CD4-positive, alpha-beta memory T cell (primary cell): ENCODE measurements around the gene ZRANB3. TPM values are rescaled to one million over a fixed set of nuclear protein-coding genes. Genes with fewer than 3 reads are reported as not detected.

Experiments used
- CTCF ChIA-PET: fragments of 350-600 bp; sonication (Branson Sonifier 250); formaldehyde crosslinking; loops from one replicate; lab custom pipeline; 2021; ENCODE audit warnings: inconsistent platforms; ENCODE audit not compliant: partially characterized antibody; lab: Charles Lee
- POLR2A ChIA-PET: fragments of 350-600 bp; sonication (Branson Sonifier 250); formaldehyde crosslinking; loops from one replicate; lab custom pipeline; 2021; ENCODE audit not compliant: partially characterized antibody; lab: Charles Lee
- DNase-seq, 5 donors: peaks; one replicate each; pipeline versions ENCODE4 v3.0.0 to v3.0.0-alpha.2; 2020 to 2022; ENCODE audit warnings: mixed read lengths in 1 of 5
- H3K27ac ChIP-seq: one replicate; pipeline ENCODE4 v1.7.0; 2013; ENCODE audit warnings: low read depth, low read length
- H3K27me3 ChIP-seq: 2 replicates; pipeline ENCODE4 v1.7.0; 2013; ENCODE audit warnings: mild to moderate bottlenecking, low read length, moderate library complexity; ENCODE audit not compliant: insufficient read depth
- H3K36me3 ChIP-seq: 2 replicates; pipeline ENCODE4 v1.7.0; 2013; ENCODE audit warnings: mild to moderate bottlenecking, low read length, moderate library complexity; ENCODE audit not compliant: insufficient read depth
- H3K4me1 ChIP-seq: 2 replicates; pipeline ENCODE4 v1.7.0; 2013; ENCODE audit warnings: mild to moderate bottlenecking, low read length, moderate library complexity; ENCODE audit not compliant: insufficient read depth
- H3K4me3 ChIP-seq, 2 donors: one replicate each; pipeline ENCODE4 v1.7.0; 2013; ENCODE audit warnings: low read length in 2 of 2, mild to moderate bottlenecking in 1 of 2
- H3K9me3 ChIP-seq, 2 donors: one replicate each; pipeline ENCODE4 v1.7.0; 2013; ENCODE audit warnings: low read length in 2 of 2, control low read depth in 1 of 2; ENCODE audit not compliant: control insufficient read depth in 1 of 2
- H3K27ac Mint-ChIP-seq, 7 donors: one replicate each; pipeline ENCODE4 v1.8.0; 2020 to 2021; ENCODE audit warnings: mixed read lengths in 7 of 7, mild to moderate bottlenecking in 6 of 7, inconsistent platforms in 3 of 7, moderate library complexity in 3 of 7
- H3K27me3 Mint-ChIP-seq, 2 donors: one replicate each; pipeline ENCODE4 v1.8.0; 2020 to 2021; ENCODE audit warnings: mixed read lengths in 2 of 2
- H3K36me3 Mint-ChIP-seq, 2 donors: one replicate each; pipeline ENCODE4 v1.8.0; 2020 to 2021; ENCODE audit warnings: mixed read lengths in 2 of 2, inconsistent platforms in 1 of 2, mild to moderate bottlenecking in 1 of 2
- H3K4me1 Mint-ChIP-seq, 4 donors: one replicate each; pipeline ENCODE4 v1.8.0; 2020 to 2021; ENCODE audit warnings: mixed read lengths in 4 of 4, mild to moderate bottlenecking in 1 of 4
- H3K4me3 Mint-ChIP-seq, 8 donors: one replicate each; pipeline ENCODE4 v1.8.0; 2020 to 2021; ENCODE audit warnings: mixed read lengths in 8 of 8, mild to moderate bottlenecking in 7 of 8, moderate library complexity in 6 of 8, inconsistent platforms in 3 of 8
- H3K9me3 Mint-ChIP-seq, 8 donors: one replicate each; pipeline ENCODE4 v1.8.0; 2020 to 2021; ENCODE audit warnings: mixed read lengths in 8 of 8, mild to moderate bottlenecking in 5 of 8, inconsistent platforms in 3 of 8, moderate library complexity in 1 of 8
- intact Hi-C: fragments of 100-400 bp; cut with micrococcal nuclease; formaldehyde crosslinking; loops from one replicate; pipeline ENCODE4 v1.15.1; 2023
- polyA plus RNA-seq, 2 donors: library from polyadenylated mRNA; unstranded; fragments of 300-500 nt; fragmentation: Illumina TruSeq; gene quantifications; one replicate each; pipeline ENCODE4 v1.2.3, GENCODE V29; 2021
- total RNA-seq, 2 experiments: library from RNA; stranded (reverse); gene quantifications; one replicate each; pipeline ENCODE4 v1.2.3, GENCODE V29; 2021

The ZRANB3 gene
- total and polyA plus RNA-seq, 4 experiments from 2014 or later = 2.3 to 5.0 (median 3.4) TPM

DNA sequence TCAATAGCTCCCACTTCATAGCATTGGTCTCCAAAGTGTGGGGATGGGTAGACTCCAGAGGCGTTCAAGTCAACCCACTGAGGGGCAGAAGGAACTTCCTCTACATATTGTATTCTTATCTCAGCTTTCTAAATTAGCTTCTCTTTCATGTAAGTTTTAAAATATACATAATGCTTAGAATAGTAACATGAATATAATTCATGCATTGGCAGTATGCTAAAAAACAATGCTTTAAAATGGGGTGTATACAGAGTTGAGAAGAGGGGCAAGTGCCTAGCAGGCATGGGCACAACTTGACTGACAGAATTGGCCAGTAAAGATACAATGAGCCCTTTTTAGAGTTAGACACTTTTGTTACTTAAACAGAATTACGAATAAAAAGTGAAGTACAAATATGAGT, 212.2 kb downstream of the ZRANB3 start:
- ChIA-PET POLR2A (no interaction called here), CTCF (no interaction called here)
- Mint-ChIP-seq H3K4me1 (no peaks in the 10 kb centered on the region), H3K27ac (no peak overlapping the region), H3K9me3 (peaks cover 0 to 6% (median 4%) of the 10 kb centered on the region in 8 donors), H3K27me3 (no peaks in the 10 kb centered on the region), H3K36me3 (no peaks in the 10 kb centered on the region), H3K4me3 (no peak overlapping the region)
- no peak overlapping the region for H3K27ac ChIP-seq
- H3K27me3 ChIP-seq = no peaks in the 10 kb centered on the region
- no peaks in the 10 kb centered on the region for H3K9me3 ChIP-seq
- intact Hi-C loops = no loop called here
- no peak for DNase-seq
- H3K4me3 ChIP-seq = no peak overlapping the region
- no peaks in the 10 kb centered on the region for H3K36me3 ChIP-seq
- no peaks in the 10 kb centered on the region for H3K4me1 ChIP-seq

DNA sequence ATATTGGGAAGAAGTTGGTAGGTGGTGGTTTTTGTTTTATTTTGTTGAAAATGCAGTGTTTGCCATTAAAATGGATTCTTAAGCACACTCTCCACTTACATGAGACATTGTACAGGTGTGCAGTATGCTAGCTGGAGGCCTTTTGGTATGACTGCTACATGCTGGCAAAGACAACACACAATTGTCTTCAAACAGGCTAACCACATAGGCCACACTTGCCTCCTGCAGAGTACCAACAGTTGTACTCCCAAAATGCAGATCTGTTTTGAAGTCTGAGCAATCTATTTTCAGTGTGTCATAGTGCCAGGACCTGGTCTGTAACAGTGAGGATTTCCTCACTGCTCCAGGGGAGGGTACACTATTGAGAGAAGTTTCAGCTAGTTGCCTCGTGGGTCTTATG, 213.6 kb downstream of the ZRANB3 start:
- DNase-seq = no peak
- no peaks in the 10 kb centered on the region for H3K9me3 Mint-ChIP-seq
- intact Hi-C loops = no loop called here
- H3K27ac Mint-ChIP-seq = no peak overlapping the region
- no peaks in the 10 kb centered on the region for H3K27me3 Mint-ChIP-seq
- H3K36me3 ChIP-seq = no peaks in the 10 kb centered on the region
- no peaks in the 10 kb centered on the region for H3K9me3 ChIP-seq
- H3K4me1 Mint-ChIP-seq = no peaks in the 10 kb centered on the region
- peaks cover 2 to 10% of the 10 kb centered on the region in 2 donors for H3K36me3 Mint-ChIP-seq
- H3K27me3 ChIP-seq = no peaks in the 10 kb centered on the region
- H3K4me3 ChIP-seq = no peak overlapping the region
- H3K4me1 ChIP-seq = no peaks in the 10 kb centered on the region
- no peak overlapping the region for H3K27ac ChIP-seq
- POLR2A ChIA-PET = no interaction called here
- H3K4me3 Mint-ChIP-seq = no peak overlapping the region
- CTCF ChIA-PET = no interaction called here

DNA sequence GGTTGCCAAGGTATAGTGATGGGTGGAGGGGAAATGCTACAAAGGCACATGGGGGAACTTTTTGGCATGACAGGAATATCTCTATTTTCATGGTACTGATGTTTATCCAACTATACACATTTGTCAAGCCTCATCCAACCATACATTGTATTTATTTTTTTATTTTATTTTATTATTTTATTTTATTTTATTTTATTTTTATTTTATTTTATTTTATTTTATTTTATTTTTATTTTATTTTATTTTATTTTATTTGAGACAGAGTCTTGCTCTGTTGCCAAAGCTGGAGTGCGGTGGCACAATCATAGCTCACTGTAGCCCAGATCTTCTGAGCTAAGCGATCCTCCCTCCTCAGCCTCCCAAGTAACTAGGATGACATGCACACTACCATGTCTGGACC, 219.1 kb downstream of the ZRANB3 start:
- Mint-ChIP-seq H3K9me3 (peaks cover 0 to 13% (median 11%) of the 10 kb centered on the region in 8 donors), H3K27me3 (no peaks in the 10 kb centered on the region), H3K4me3 (no peak overlapping the region), H3K27ac (no peak overlapping the region), H3K4me1 (no peaks in the 10 kb centered on the region), H3K36me3 (peaks cover 6 to 37% of the 10 kb centered on the region in 2 donors)
- Histone ChIP-seq H3K27me3 (no peaks in the 10 kb centered on the region), H3K36me3 (no peaks in the 10 kb centered on the region), H3K4me1 (no peaks in the 10 kb centered on the region), H3K27ac (no peak overlapping the region), H3K4me3 (no peak overlapping the region), H3K9me3 (no peaks in the 10 kb centered on the region)
- intact Hi-C loops = no loop called here
- ChIA-PET POLR2A (no interaction called here), CTCF (no interaction called here)
- no peak for DNase-seq

DNA sequence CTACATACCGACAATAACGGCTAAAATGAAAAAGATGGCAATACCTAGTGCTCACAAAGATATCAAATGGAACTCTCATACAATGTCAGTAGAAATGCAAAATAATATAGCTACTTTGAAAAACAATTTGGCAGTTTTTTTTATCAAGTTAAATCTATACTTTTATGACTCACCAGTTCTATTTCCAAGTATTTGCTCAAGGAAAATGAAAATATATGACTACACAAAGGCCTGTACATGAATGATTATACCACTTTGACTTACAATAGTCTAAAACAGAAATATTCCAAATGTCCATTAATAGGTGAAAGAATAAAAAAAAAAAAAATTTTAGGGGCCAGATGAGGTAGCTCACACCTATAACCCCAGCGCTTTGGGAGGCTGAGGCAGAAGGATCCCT, 219.8 kb downstream of the ZRANB3 start:
- CTCF ChIA-PET = no interaction called here

DNA sequence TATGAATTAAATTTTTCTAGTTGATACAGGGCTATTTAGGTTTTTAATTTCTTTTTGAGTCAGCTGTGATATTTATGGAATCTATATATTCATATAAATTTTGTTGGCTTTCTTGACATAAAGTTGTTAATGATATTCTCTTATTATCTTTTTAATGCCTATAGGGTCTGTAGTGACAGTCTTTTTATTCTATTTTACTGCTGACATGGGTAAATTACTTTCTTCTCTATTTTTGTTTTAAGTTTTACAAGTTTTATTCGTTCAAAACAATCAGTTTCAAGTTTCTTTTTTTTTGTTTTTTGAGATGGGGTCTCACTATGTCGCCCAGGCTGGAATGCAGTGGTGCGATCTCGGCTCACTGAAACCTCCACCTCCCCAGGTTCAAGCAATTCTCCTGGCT, 226.3 kb downstream of the ZRANB3 start:
- H3K4me1 Mint-ChIP-seq = no peaks in the 10 kb centered on the region

More for the DNA sequence above, 219.8 kb downstream of the ZRANB3 start:
- Mint-ChIP-seq H3K36me3 (peaks cover 6 to 37% of the 10 kb centered on the region in 2 donors), H3K9me3 (peaks cover 0 to 13% (median 11%) of the 10 kb centered on the region in 8 donors), H3K4me3 (no peak overlapping the region), H3K27ac (no peak overlapping the region), H3K27me3 (no peaks in the 10 kb centered on the region), H3K4me1 (no peaks in the 10 kb centered on the region)
- POLR2A ChIA-PET = no interaction called here
- intact Hi-C loops = no loop called here
- DNase-seq = no peak
- Histone ChIP-seq H3K4me1 (no peaks in the 10 kb centered on the region), H3K36me3 (no peaks in the 10 kb centered on the region), H3K4me3 (no peak overlapping the region), H3K27ac (no peak overlapping the region), H3K9me3 (no peaks in the 10 kb centered on the region), H3K27me3 (no peaks in the 10 kb centered on the region)

DNA sequence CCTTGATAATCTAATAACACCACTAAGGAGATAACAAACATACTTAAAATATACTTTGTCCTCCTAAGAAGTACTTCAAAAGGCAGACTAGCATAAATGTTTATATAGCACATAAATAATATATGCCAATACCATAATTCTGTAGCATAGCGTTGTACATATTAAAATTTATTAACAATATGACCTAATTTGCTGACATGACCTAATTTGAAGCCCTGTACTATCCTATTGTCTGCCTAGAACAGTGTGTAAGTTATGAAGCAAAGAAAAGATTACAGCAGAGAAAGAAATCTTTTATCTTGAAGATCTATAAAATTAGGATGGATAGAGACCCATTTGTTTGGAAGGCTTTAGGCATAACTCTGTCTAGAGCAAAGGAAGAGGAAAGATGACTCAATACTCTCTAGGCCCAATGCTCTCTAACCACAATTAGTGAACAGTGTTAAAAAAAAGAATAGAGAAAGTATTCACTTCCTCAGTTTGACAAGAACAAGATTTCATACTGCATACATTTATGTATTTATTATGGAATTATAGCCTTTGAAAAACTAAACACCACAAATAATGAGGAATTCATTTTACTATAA, 231.3 kb downstream of the ZRANB3 start:
- Histone ChIP-seq H3K36me3 (no peaks in the 10 kb centered on the region), H3K9me3 (no peaks in the 10 kb centered on the region), H3K4me1 (no peaks in the 10 kb centered on the region), H3K4me3 (no peak overlapping the region), H3K27me3 (no peaks in the 10 kb centered on the region), H3K27ac (no peak overlapping the region)
- H3K4me3 Mint-ChIP-seq = no peak overlapping the region
- peaks cover 0 to 44% (median 35%) of the 10 kb centered on the region in 8 donors for H3K9me3 Mint-ChIP-seq
- no peaks in the 10 kb centered on the region for H3K4me1 Mint-ChIP-seq
- H3K27ac Mint-ChIP-seq = no peak overlapping the region
- H3K27me3 Mint-ChIP-seq = no peaks in the 10 kb centered on the region
- ChIA-PET CTCF (no interaction called here), POLR2A (no interaction called here)
- peaks cover 16 to 29% of the 10 kb centered on the region in 2 donors for H3K36me3 Mint-ChIP-seq
- DNase-seq = no peak
- intact Hi-C loops = no loop called here

More for the DNA sequence above, 226.3 kb downstream of the ZRANB3 start:
- intact Hi-C loops = no loop called here
- H3K27me3 ChIP-seq = no peaks in the 10 kb centered on the region
- DNase-seq = no peak
- no peak overlapping the region for H3K27ac Mint-ChIP-seq
- no peaks in the 10 kb centered on the region for H3K27me3 Mint-ChIP-seq
- H3K4me3 ChIP-seq = no peak overlapping the region
- no peaks in the 10 kb centered on the region for H3K36me3 ChIP-seq
- no peaks in the 10 kb centered on the region for H3K9me3 ChIP-seq
- H3K27ac ChIP-seq = no peak overlapping the region
- CTCF ChIA-PET = no interaction called here
- peaks cover 0 to 30% (median 27%) of the 10 kb centered on the region in 8 donors for H3K9me3 Mint-ChIP-seq
- H3K4me1 ChIP-seq = no peaks in the 10 kb centered on the region
- POLR2A ChIA-PET = no interaction called here
- peaks cover 4 to 33% of the 10 kb centered on the region in 2 donors for H3K36me3 Mint-ChIP-seq
- H3K4me3 Mint-ChIP-seq = no peak overlapping the region

DNA sequence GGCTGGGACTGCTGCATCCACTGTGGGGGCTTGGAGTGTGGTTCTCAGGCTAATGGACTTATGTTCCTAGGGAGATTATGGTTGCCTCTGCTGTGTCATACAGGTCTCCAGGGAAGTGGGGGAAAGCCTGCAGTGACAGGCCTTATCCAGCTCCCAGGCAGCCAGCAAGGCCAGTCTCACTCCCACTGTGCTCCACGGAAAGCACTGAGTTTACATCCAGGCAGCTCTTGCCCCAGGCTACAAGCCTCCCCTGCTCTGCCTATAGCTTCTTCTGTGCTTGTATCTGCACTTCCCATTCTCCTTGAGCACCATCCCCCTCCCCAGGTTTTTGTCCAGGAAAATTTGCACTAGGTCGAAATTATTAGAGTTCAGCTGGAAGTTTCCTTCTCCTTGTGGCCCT, 231.9 kb downstream of the ZRANB3 start:
- H3K27me3 Mint-ChIP-seq = no peaks in the 10 kb centered on the region
- no peak overlapping the region for H3K27ac ChIP-seq
- POLR2A ChIA-PET = no interaction called here
- no peaks in the 10 kb centered on the region for H3K9me3 ChIP-seq
- intact Hi-C loops = no loop called here
- peaks cover 17 to 29% of the 10 kb centered on the region in 2 donors for H3K36me3 Mint-ChIP-seq
- no peak overlapping the region for H3K4me3 ChIP-seq
- no peaks in the 10 kb centered on the region for H3K36me3 ChIP-seq
- no peak overlapping the region for H3K27ac Mint-ChIP-seq
- no peak overlapping the region for H3K4me3 Mint-ChIP-seq
- H3K27me3 ChIP-seq = no peaks in the 10 kb centered on the region
- DNase-seq = no peak
- H3K4me1 Mint-ChIP-seq = no peaks in the 10 kb centered on the region
- no peaks in the 10 kb centered on the region for H3K4me1 ChIP-seq
- CTCF ChIA-PET = no interaction called here
- H3K9me3 Mint-ChIP-seq = peaks cover 0 to 50% (median 37%) of the 10 kb centered on the region in 8 donors
